ENCODE measurements around the gene RLN3. TPM values are rescaled to one million over a fixed set of nuclear protein-coding genes. Genes with fewer than 3 reads are reported as not detected.
"Not testable (repeated sequence)": the region's sequence is repeated elsewhere in the genome, so short reads cannot be mapped to it uniquely, and the experiment has no call there.

The RLN3 gene
- total RNA-seq, 2 experiments from 2014 or later: not detected

- DNase-seq: no peak
- ChIA-PET POLR2A (no interaction called here), CTCF (interaction anchor here (0.8 to 1.4 kb wide), 6 partner anchors 9 to 459 kb away, joined by 3 to 4 read pairs (median 3); partner anchors contain the start of gene ASF1B)
- Mint-ChIP-seq H3K27me3 (no peaks in the 10 kb centered on the region), H3K4me1 (peaks cover 41% of the 10 kb centered on the region), H3K9me3 (no peaks in the 10 kb centered on the region), H3K36me3 (ENCODE audit: low read depth) (peaks cover 2% of the 10 kb centered on the region), H3K4me3 (peak overlapping the region; percentile 84), H3K27ac (peak overlapping the region; percentile 100)
Measured at GRCh38 chr19:14006766-14007562, 21.0 kb upstream of the RLN3 start.

- Mint-ChIP-seq H3K27ac (no peak overlapping the region), H3K27me3 (peaks cover 2% of the 10 kb centered on the region), H3K4me3 (no peak overlapping the region), H3K4me1 (peaks cover 7% of the 10 kb centered on the region), H3K36me3 (ENCODE audit: low read depth) (no peaks in the 10 kb centered on the region), H3K9me3 (no peaks in the 10 kb centered on the region)
- ChIA-PET CTCF (no interaction called here), POLR2A (no interaction called here)
- DNase-seq: no peak
Measured at GRCh38 chr19:14012378-14012915, 15.5 kb upstream of the RLN3 start.

DNA sequence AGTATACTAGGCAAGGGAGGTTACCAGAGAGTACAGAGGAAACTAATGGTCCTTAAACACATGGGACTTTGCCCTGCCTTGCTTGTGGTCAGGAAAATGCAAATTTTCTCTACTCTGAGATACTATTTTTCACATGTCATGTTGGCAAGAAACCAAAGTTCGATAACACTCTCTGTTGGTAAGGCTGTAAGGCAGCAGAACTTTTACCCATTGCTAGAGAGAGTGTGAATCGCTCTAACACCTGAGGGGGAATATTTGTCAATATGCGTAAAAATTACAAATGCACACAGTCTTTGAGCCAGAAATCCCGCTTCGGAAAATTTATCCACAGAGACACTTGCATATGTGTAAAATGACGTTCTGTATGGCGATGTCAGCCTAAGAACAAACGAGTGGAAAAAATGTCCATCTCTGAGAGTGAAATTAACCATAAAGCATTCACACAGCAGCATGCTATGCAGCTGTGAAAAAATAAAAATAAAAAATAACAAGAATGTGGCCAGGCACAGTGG is 12.4 kb upstream of the RLN3 start:
- ChIA-PET POLR2A (no interaction called here), CTCF (interaction anchor here (0.6 to 1.4 kb wide), 3 partner anchors 8 to 228 kb away, joined by 3 to 4 read pairs (median 4); no protein-coding TSS in a partner anchor)
- H3K9me3 Mint-ChIP-seq: no peaks in the 10 kb centered on the region
- H3K4me1 Mint-ChIP-seq: peaks cover 9% of the 10 kb centered on the region
- DNase-seq: no peak
- H3K27me3 Mint-ChIP-seq: peaks cover 2% of the 10 kb centered on the region
- H3K27ac Mint-ChIP-seq: no peak overlapping the region
- H3K4me3 Mint-ChIP-seq: no peak overlapping the region
- H3K36me3 Mint-ChIP-seq (ENCODE audit: low read depth): no peaks in the 10 kb centered on the region

DNA sequence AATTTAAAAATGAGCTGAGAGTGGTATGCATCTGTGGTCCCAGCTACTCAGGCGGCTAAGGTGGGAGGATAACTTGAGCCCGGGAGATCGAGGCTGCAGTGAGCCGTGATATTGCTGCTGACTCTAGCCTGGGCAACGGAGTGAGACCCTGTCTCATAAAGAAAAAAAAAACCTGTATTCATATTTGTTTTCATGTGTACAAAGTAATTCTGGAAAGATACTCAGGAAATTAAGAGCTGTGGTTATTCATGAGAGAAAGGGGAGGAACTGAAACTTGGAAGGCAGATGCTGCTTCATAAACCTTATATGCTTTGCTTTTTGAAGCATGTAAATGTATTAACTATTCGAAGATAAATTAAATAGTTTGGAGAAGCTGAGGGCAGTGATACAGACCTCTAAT is 8.8 kb upstream of the RLN3 start:
- H3K27me3 Mint-ChIP-seq: no peaks in the 10 kb centered on the region
- ChIA-PET POLR2A (interaction anchor here (0.6 kb wide), 1 partner anchor 8 kb away, joined by 6 read pairs; no protein-coding TSS in a partner anchor), CTCF (interaction anchor here (0.6 to 1.8 kb wide), 5 partner anchors 12 to 60 kb away, joined by 3 to 7 read pairs (median 3); partner anchors contain the start of gene IL27RA)
- H3K4me3 Mint-ChIP-seq: no peak overlapping the region
- H3K36me3 Mint-ChIP-seq (ENCODE audit: low read depth): no peaks in the 10 kb centered on the region
- H3K9me3 Mint-ChIP-seq: no peaks in the 10 kb centered on the region
- peaks cover 15% of the 10 kb centered on the region for H3K4me1 Mint-ChIP-seq
- H3K27ac Mint-ChIP-seq: no peak overlapping the region
- no peak for DNase-seq

DNA sequence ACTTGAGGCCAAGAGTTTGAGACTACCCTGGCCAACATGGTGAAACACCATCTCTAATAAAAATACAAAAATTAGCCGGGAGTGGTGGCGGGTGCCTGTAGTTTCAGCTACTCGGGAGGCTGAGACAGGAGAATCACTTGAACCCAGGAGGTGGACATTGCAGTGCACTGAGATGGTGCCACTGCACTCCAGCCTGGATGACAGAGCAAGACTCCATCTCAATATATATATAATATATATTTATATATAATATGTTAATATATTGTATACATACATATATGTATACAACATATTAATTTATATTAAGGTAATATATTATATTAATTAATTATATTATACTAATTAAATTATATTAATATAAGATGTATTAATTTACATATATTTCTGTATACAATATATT is 8.2 kb upstream of the RLN3 start:
- not testable (repeated sequence) for H3K27me3 Mint-ChIP-seq; H3K36me3 Mint-ChIP-seq (ENCODE audit: low read depth); H3K4me3 Mint-ChIP-seq; H3K27ac Mint-ChIP-seq; H3K9me3 Mint-ChIP-seq; DNase-seq
- POLR2A ChIA-PET: interaction anchor here (0.6 kb wide), 1 partner anchor 9 kb away, joined by 6 read pairs; no protein-coding TSS in a partner anchor
- peaks cover 15% of the 10 kb centered on the region for H3K4me1 Mint-ChIP-seq
- CTCF ChIA-PET: interaction anchor here (1.2 to 1.8 kb wide), 3 partner anchors 11 to 29 kb away, joined by 3 to 7 read pairs (median 3); partner anchors contain the start of gene IL27RA

DNA sequence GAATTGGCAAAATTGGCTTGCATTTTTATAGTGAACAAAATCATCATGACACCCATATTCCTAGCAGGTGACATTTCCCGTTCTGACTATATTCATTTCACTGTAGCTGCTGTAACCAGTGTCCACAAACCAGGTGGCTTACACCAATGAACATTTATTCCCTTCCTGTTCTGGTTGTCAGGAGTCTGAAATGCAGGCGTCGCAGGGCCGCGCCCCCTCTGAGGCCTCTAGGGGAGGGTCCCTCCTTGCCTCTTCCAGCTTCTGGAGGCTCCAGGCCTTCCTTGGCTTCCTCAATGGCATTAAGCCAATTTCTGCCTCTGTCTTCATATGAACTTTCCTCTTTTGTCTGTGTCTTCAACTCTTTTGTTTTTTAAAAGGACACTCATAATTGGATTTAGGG is 6.5 kb upstream of the RLN3 start:
- no peak overlapping the region for H3K27ac Mint-ChIP-seq
- H3K27me3 Mint-ChIP-seq: no peaks in the 10 kb centered on the region
- no peak for DNase-seq
- ChIA-PET CTCF (interaction anchor here (0.7 to 2.3 kb wide), 2 partner anchors 10 to 14 kb away, joined by 3 to 20 read pairs; partner anchors contain the start of gene IL27RA), POLR2A (interaction anchor here (1.5 kb wide), 1 partner anchor 10 kb away, joined by 5 read pairs; the partner anchor contains the start of gene IL27RA)
- H3K9me3 Mint-ChIP-seq: no peaks in the 10 kb centered on the region
- H3K4me1 Mint-ChIP-seq: peaks cover 17% of the 10 kb centered on the region
- H3K36me3 Mint-ChIP-seq (ENCODE audit: low read depth): no peaks in the 10 kb centered on the region
- H3K4me3 Mint-ChIP-seq: no peak overlapping the region

DNA sequence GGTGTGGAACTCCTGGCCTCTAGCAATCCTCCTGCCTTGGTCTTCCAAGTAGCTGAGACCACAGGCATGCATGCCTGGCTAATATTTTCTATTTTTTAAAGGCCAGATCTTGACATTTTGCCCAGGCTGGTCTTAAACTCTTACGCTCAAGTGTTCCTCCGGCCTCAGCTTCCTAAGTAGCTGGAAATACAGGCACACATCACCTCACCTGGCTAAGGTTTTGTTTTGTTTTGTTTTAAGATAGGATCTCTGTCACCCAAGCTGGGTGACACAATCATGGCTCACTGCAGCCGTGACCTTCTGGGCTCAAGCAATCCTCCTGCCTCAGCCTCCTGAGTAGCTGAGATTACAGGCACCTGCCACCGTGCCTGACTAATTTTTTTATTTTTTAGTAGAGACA is 5.5 kb upstream of the RLN3 start:
- DNase-seq: no peak
- CTCF ChIA-PET: interaction anchor here (1.0 to 2.3 kb wide), 3 partner anchors 9 to 69 kb away, joined by 4 to 20 read pairs (median 5); partner anchors contain the start of genes DCAF15 and IL27RA
- Mint-ChIP-seq H3K27me3 (no peaks in the 10 kb centered on the region), H3K4me1 (peaks cover 19% of the 10 kb centered on the region), H3K9me3 (no peaks in the 10 kb centered on the region), H3K36me3 (ENCODE audit: low read depth) (no peaks in the 10 kb centered on the region), H3K27ac (no peak overlapping the region), H3K4me3 (no peak overlapping the region)
- POLR2A ChIA-PET: interaction anchor here (1.5 kb wide), 1 partner anchor 9 kb away, joined by 5 read pairs; the partner anchor contains the start of gene IL27RA

DNA sequence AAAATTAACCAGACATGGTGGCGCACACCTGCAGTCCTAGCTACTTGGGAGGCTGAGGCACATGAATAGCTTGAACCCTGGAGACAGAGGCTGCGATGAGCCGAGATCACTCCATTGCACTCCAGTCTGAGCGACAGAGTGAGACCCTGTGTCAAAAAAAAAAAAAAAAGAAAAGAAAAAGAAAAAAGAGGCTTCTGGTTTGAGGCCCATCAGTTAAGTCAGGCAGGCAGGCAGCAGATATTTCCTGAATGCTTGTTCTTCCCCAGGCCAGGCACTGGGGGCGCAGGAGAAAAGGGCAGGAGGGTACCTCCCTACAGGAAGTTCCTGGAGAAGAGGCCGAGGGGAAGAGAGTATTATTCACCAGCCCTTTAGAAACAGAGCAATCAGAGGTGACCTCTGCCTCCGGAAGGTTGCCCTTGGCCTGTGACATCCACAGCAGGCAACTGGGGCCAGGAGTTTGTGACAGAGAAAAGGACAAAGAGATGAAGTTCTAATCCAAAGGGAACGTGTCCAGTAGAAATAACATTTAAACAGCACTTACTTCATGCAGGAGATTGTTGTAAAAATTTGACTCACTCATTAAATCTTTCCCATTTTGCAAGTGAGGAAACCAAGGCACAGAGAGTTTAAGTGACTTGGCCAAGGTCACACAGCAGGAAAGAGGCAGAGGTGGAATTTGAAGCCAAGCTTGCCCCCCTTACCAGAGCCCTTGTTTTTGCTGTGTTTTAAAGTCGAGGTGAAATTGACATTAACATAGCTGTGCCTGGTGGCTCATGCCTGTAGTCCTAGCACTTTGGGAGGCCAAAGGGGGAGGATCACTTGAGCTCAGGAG is 4.3 kb upstream of the RLN3 start:
- H3K27ac Mint-ChIP-seq: peak overlapping the region; percentile 28
- H3K36me3 Mint-ChIP-seq (ENCODE audit: low read depth): no peaks in the 10 kb centered on the region
- ChIA-PET CTCF (interaction anchor here (0.6 to 1.2 kb wide), 4 partner anchors 9 to 194 kb away, joined by 3 to 5 read pairs (median 4); partner anchors contain the start of gene DCAF15), POLR2A (no interaction called here)
- no peak for DNase-seq
- H3K27me3 Mint-ChIP-seq: no peaks in the 10 kb centered on the region
- H3K4me1 Mint-ChIP-seq: peaks cover 17% of the 10 kb centered on the region
- H3K9me3 Mint-ChIP-seq: no peaks in the 10 kb centered on the region
- H3K4me3 Mint-ChIP-seq: no peak overlapping the region

GRCh38 chr19:14026652-14027192 is 1.2 kb upstream of the RLN3 start:
- H3K9me3 Mint-ChIP-seq; H3K36me3 Mint-ChIP-seq (ENCODE audit: low read depth); H3K4me3 Mint-ChIP-seq; H3K27me3 Mint-ChIP-seq; DNase-seq; H3K27ac Mint-ChIP-seq; POLR2A ChIA-PET: not testable (repeated sequence)
- peaks cover 25% of the 10 kb centered on the region for H3K4me1 Mint-ChIP-seq
- CTCF ChIA-PET: interaction anchor here (0.6 to 1.1 kb wide), 6 partner anchors 8 to 483 kb away, joined by 3 to 5 read pairs (median 3); no protein-coding TSS in a partner anchor

GRCh38 chr19:14028901-14029300 is 953 bp downstream of the RLN3 start:
- peaks cover 2% of the 10 kb centered on the region for H3K27me3 Mint-ChIP-seq
- ChIA-PET POLR2A (no interaction called here), CTCF (interaction anchor here (0.6 to 0.7 kb wide), 2 partner anchors 24 to 329 kb away, joined by 3 to 4 read pairs; no protein-coding TSS in a partner anchor)
- no peak for DNase-seq
- peaks cover 26% of the 10 kb centered on the region for H3K4me1 Mint-ChIP-seq
- no peaks in the 10 kb centered on the region for H3K9me3 Mint-ChIP-seq
- peaks cover 8% of the 10 kb centered on the region for H3K36me3 Mint-ChIP-seq (ENCODE audit: low read depth)
- H3K4me3 Mint-ChIP-seq: no peak overlapping the region
- no peak overlapping the region for H3K27ac Mint-ChIP-seq

GRCh38 chr19:14030997-14031718 is 3.2 kb downstream of the RLN3 start:
- H3K4me3 Mint-ChIP-seq: peak overlapping the region; percentile 93
- DNase-seq: no peak
- peaks cover 28% of the 10 kb centered on the region for H3K4me1 Mint-ChIP-seq
- ChIA-PET POLR2A (interaction anchor here (0.7 to 1.7 kb wide), 2 partner anchors 9 to 28 kb away, joined by 3 to 5 read pairs; no protein-coding TSS in a partner anchor), CTCF (interaction anchor here (0.5 to 2.9 kb wide), 23 partner anchors 9 to 167 kb away, joined by 3 to 20 read pairs (median 4); partner anchors contain the start of genes DCAF15 and MISP3)
- H3K36me3 Mint-ChIP-seq (ENCODE audit: low read depth): peaks cover 12% of the 10 kb centered on the region
- H3K9me3 Mint-ChIP-seq: no peaks in the 10 kb centered on the region
- H3K27me3 Mint-ChIP-seq: peaks cover 2% of the 10 kb centered on the region
- H3K27ac Mint-ChIP-seq: peak overlapping the region; percentile 96

Measured in activated CD4-positive, alpha-beta T cell treated with anti-CD3 and anti-CD28 coated beads, Interleukin-2, amount 10 ng/mL, durations not matched to agents 7 days and 5 days (primary cell).